Measurements from ENCODE around the gene ASAP2. TPM values are rescaled to one million over a fixed set of nuclear protein-coding genes. Genes with fewer than 3 reads are reported as not detected.

Gene ASAP2
- total RNA-seq, 1 donor from 2014 or later: 49.6 TPM

GRCh38 chr2:9284521-9285297 is 78.1 kb downstream of the ASAP2 start:
- Mint-ChIP-seq H3K4me1 (ENCODE audit: low read depth, unreplicated experiment) (peaks cover 30% of the 10 kb centered on the region), H3K4me3 (ENCODE audit: unreplicated experiment) (no peak overlapping the region), H3K9me3 (ENCODE audit: unreplicated experiment) (no peaks in the 10 kb centered on the region), H3K27me3 (ENCODE audit: unreplicated experiment) (peaks cover 3% of the 10 kb centered on the region), H3K27ac (ENCODE audit: unreplicated experiment) (no peak overlapping the region), H3K36me3 (ENCODE audit: unreplicated experiment) (no peaks in the 10 kb centered on the region)
- DNase-seq: no peak
- TF ChIP-seq, protein P1, sequence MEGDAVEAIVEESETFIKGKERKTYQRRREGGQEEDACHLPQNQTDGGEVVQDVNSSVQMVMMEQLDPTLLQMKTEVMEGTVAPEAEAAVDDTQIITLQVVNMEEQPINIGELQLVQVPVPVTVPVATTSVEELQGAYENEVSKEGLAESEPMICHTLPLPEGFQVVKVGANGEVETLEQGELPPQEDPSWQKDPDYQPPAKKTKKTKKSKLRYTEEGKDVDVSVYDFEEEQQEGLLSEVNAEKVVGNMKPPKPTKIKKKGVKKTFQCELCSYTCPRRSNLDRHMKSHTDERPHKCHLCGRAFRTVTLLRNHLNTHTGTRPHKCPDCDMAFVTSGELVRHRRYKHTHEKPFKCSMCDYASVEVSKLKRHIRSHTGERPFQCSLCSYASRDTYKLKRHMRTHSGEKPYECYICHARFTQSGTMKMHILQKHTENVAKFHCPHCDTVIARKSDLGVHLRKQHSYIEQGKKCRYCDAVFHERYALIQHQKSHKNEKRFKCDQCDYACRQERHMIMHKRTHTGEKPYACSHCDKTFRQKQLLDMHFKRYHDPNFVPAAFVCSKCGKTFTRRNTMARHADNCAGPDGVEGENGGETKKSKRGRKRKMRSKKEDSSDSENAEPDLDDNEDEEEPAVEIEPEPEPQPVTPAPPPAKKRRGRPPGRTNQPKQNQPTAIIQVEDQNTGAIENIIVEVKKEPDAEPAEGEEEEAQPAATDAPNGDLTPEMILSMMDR (IDR thresholded peaks at IDR 0.05; ENCODE audit: partially characterized antibody, unreplicated experiment): no peak

- no peak for DNase-seq
- TF ChIP-seq, protein P1 (IDR thresholded peaks at IDR 0.05; ENCODE audit: partially characterized antibody, unreplicated experiment): no peak
- H3K4me3 Mint-ChIP-seq (ENCODE audit: unreplicated experiment): no peak overlapping the region
- peaks cover 3% of the 10 kb centered on the region for H3K27me3 Mint-ChIP-seq (ENCODE audit: unreplicated experiment)
- H3K36me3 Mint-ChIP-seq (ENCODE audit: unreplicated experiment): no peaks in the 10 kb centered on the region
- peaks cover 25% of the 10 kb centered on the region for H3K4me1 Mint-ChIP-seq (ENCODE audit: low read depth, unreplicated experiment)
- H3K27ac Mint-ChIP-seq (ENCODE audit: unreplicated experiment): no peak overlapping the region
- no peaks in the 10 kb centered on the region for H3K9me3 Mint-ChIP-seq (ENCODE audit: unreplicated experiment)
These were observed 78.8 kb downstream of the ASAP2 start for GRCh38 chr2:9285385-9285920.

DNA sequence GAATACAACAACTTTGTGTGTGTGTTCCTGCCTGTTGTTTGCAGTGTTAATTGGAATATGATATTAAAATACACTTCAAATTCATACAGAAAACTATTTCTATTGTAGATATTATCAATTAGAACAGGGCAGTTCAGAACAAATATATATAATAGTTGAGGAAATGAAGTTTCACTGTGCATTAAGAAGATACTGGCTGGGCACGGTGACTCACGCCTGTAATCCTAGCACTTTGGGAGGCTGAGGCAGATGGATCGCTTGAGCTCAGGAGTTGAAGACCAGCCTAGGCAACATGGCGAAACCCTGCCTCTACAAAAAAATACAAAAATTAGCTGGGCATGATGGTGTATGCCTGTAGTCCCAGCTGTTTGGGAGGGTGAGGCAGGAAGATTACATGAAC is 79.3 kb downstream of the ASAP2 start:
- no peak for DNase-seq
- peaks cover 3% of the 10 kb centered on the region for H3K27me3 Mint-ChIP-seq (ENCODE audit: unreplicated experiment)
- H3K4me3 Mint-ChIP-seq (ENCODE audit: unreplicated experiment): no peak overlapping the region
- H3K4me1 Mint-ChIP-seq (ENCODE audit: low read depth, unreplicated experiment): peaks cover 20% of the 10 kb centered on the region
- H3K9me3 Mint-ChIP-seq (ENCODE audit: unreplicated experiment): no peaks in the 10 kb centered on the region
- H3K36me3 Mint-ChIP-seq (ENCODE audit: unreplicated experiment): no peaks in the 10 kb centered on the region
- TF ChIP-seq, protein P1 (IDR thresholded peaks at IDR 0.05; ENCODE audit: partially characterized antibody, unreplicated experiment): no peak
- no peak overlapping the region for H3K27ac Mint-ChIP-seq (ENCODE audit: unreplicated experiment)

- DNase-seq: no peak
- Mint-ChIP-seq H3K9me3 (ENCODE audit: unreplicated experiment) (no peaks in the 10 kb centered on the region), H3K27ac (ENCODE audit: unreplicated experiment) (no peak overlapping the region), H3K4me3 (ENCODE audit: unreplicated experiment) (no peak overlapping the region), H3K4me1 (ENCODE audit: low read depth, unreplicated experiment) (peaks cover 22% of the 10 kb centered on the region), H3K36me3 (ENCODE audit: unreplicated experiment) (no peaks in the 10 kb centered on the region), H3K27me3 (ENCODE audit: unreplicated experiment) (peaks cover 3% of the 10 kb centered on the region)
- TF ChIP-seq, protein P1 (IDR thresholded peaks at IDR 0.05; ENCODE audit: partially characterized antibody, unreplicated experiment): no peak
These were observed 80.2 kb downstream of the ASAP2 start for GRCh38 chr2:9286554-9287399.
